ENCODE results near the gene FES.
"Not testable (repeated sequence)": the region's sequence is repeated elsewhere in the genome, so short reads cannot be mapped to it uniquely, and the experiment has no call there.

The FES gene

GRCh38 chr15:90915808-90916440 is 31.6 kb downstream of the FES start:
- H3K36me3 ChIP-seq (ENCODE audit: insufficient read depth, low read length), result peaks cover 76% of the 10 kb centered on the region
- no peaks in the 10 kb centered on the region for H3K4me1 ChIP-seq (ENCODE audit: insufficient read depth, low read length)
- no peaks in the 10 kb centered on the region for H3K27me3 ChIP-seq (ENCODE audit: insufficient read depth, low read length)
- no peaks in the 10 kb centered on the region for H3K9me3 ChIP-seq (ENCODE audit: low read length)
- no peak overlapping the region for H3K4me3 ChIP-seq (ENCODE audit: low read length)
- no peak overlapping the region for H2AFZ ChIP-seq (ENCODE audit: low read depth, low read length)

- Histone ChIP-seq H2AFZ (ENCODE audit: low read depth, low read length) (no peak overlapping the region), H3K4me3 (ENCODE audit: low read length) (no peak overlapping the region), H3K36me3 (ENCODE audit: insufficient read depth, low read length) (peaks cover 76% of the 10 kb centered on the region), H3K27me3 (ENCODE audit: insufficient read depth, low read length) (no peaks in the 10 kb centered on the region), H3K9me3 (ENCODE audit: low read length) (no peaks in the 10 kb centered on the region), H3K4me1 (ENCODE audit: insufficient read depth, low read length) (no peaks in the 10 kb centered on the region)
These were observed 32.2 kb downstream of the FES start for GRCh38 chr15:90916461-90916860.

DNA sequence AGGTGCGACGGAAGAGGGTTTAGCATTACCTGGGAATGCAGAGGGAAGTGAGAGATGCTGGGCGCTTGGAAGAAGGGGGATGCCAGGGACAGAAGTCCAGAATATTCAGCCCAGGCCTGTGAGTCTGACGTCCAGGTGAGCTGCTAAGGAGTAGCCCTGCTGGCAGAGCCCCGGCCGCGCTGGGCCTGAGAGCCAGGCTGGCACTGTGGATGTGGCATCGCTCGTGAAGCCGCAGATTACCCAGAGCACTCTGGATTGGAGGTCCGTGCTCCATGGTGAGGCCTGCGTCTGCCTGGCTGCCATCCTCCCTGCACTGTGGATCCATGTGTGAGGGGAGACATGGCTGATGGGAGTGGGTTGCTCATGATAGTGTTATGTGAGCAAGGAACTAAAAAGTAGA is 33.3 kb downstream of the FES start:
- H3K27me3 ChIP-seq (ENCODE audit: insufficient read depth, low read length), result no peaks in the 10 kb centered on the region
- no peaks in the 10 kb centered on the region for H3K4me1 ChIP-seq (ENCODE audit: insufficient read depth, low read length)
- peaks cover 65% of the 10 kb centered on the region for H3K36me3 ChIP-seq (ENCODE audit: insufficient read depth, low read length)

GRCh38 chr15:90918034-90918788 is 33.9 kb downstream of the FES start:
- Histone ChIP-seq H3K36me3 (ENCODE audit: insufficient read depth, low read length) (peaks cover 59% of the 10 kb centered on the region), H3K27me3 (ENCODE audit: insufficient read depth, low read length) (no peaks in the 10 kb centered on the region), H3K4me1 (ENCODE audit: insufficient read depth, low read length) (no peaks in the 10 kb centered on the region), H3K4me3 (ENCODE audit: low read length) (no peak overlapping the region), H3K9me3 (ENCODE audit: low read length) (no peaks in the 10 kb centered on the region), H2AFZ (ENCODE audit: low read depth, low read length) (no peak overlapping the region)

More for the DNA sequence above, 33.3 kb downstream of the FES start:
- Histone ChIP-seq H2AFZ (ENCODE audit: low read depth, low read length) (no peak overlapping the region), H3K4me3 (ENCODE audit: low read length) (no peak overlapping the region), H3K9me3 (ENCODE audit: low read length) (no peaks in the 10 kb centered on the region)

GRCh38 chr15:90918835-90919234 is 34.5 kb downstream of the FES start:
- peaks cover 53% of the 10 kb centered on the region for H3K36me3 ChIP-seq (ENCODE audit: insufficient read depth, low read length)

DNA sequence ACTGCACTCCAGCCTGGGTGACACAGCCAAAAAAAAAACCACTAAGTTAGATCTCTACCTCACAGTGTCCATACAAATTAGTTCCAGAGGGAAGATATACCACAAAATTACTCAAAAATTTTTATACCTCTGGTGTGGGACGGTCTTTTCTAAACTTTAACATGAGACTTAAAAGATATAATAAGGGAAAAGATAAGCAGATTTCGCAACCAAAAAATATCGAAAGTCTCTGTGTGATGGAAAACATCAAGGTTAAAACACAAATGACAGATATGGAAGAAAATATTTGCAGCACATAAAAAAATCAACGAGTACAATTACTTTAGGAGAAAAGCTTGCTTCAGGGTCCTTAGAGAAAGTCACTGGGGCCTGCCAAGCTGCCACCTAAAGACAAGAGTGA is 37.6 kb downstream of the FES start:
- no peaks in the 10 kb centered on the region for H3K27me3 ChIP-seq (ENCODE audit: insufficient read depth, low read length)
- H3K36me3 ChIP-seq (ENCODE audit: insufficient read depth, low read length), result peaks cover 37% of the 10 kb centered on the region
- no peak overlapping the region for H3K4me3 ChIP-seq (ENCODE audit: low read length)
- H2AFZ ChIP-seq (ENCODE audit: low read depth, low read length), result no peak overlapping the region
- H3K9me3 ChIP-seq (ENCODE audit: low read length), result no peaks in the 10 kb centered on the region
- H3K4me1 ChIP-seq (ENCODE audit: insufficient read depth, low read length), result no peaks in the 10 kb centered on the region

More at GRCh38 chr15:90918835-90919234, 34.5 kb downstream of the FES start:
- Histone ChIP-seq H2AFZ (ENCODE audit: low read depth, low read length) (no peak overlapping the region), H3K4me3 (ENCODE audit: low read length) (no peak overlapping the region), H3K4me1 (ENCODE audit: insufficient read depth, low read length) (no peaks in the 10 kb centered on the region), H3K9me3 (ENCODE audit: low read length) (no peaks in the 10 kb centered on the region), H3K27me3 (ENCODE audit: insufficient read depth, low read length) (no peaks in the 10 kb centered on the region)

- not testable (repeated sequence) for H3K4me3 ChIP-seq (ENCODE audit: low read length); H3K4me1 ChIP-seq (ENCODE audit: insufficient read depth, low read length); H3K9me3 ChIP-seq (ENCODE audit: low read length); H2AFZ ChIP-seq (ENCODE audit: low read depth, low read length); H3K27me3 ChIP-seq (ENCODE audit: insufficient read depth, low read length)
- peaks cover 28% of the 10 kb centered on the region for H3K36me3 ChIP-seq (ENCODE audit: insufficient read depth, low read length)
These were observed 38.5 kb downstream of the FES start for GRCh38 chr15:90922712-90923322.

DNA sequence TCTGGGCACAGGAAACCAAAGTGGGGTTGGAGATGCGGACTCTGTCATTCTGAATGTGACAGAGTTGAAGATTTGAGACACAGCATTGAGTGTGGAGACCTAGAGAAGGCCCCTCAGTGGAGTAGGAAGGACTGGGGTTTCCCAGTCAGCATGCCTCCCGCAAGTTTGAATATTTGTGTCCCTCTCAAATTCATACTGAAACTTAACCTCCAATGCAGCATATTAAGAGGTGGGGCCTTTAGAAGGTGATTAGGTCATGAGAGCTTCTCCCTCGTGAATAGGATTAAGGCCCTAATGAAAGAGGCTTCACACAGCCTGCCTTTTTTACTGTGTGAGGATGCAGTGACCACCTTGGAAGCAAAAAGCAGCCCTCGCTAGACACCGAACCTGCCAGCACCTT is 40.1 kb downstream of the FES start:
- Histone ChIP-seq H3K36me3 (ENCODE audit: insufficient read depth, low read length) (peaks cover 18% of the 10 kb centered on the region), H3K4me1 (ENCODE audit: insufficient read depth, low read length) (no peaks in the 10 kb centered on the region), H3K27me3 (ENCODE audit: insufficient read depth, low read length) (no peaks in the 10 kb centered on the region), H3K9me3 (ENCODE audit: low read length) (no peaks in the 10 kb centered on the region), H3K4me3 (ENCODE audit: low read length) (no peak overlapping the region), H2AFZ (ENCODE audit: low read depth, low read length) (no peak overlapping the region)

GRCh38 chr15:90926766-90927165 is 42.5 kb downstream of the FES start:
- H3K36me3 ChIP-seq (ENCODE audit: insufficient read depth, low read length); H3K4me1 ChIP-seq (ENCODE audit: insufficient read depth, low read length); H2AFZ ChIP-seq (ENCODE audit: low read depth, low read length); H3K27me3 ChIP-seq (ENCODE audit: insufficient read depth, low read length); H3K4me3 ChIP-seq (ENCODE audit: low read length); H3K9me3 ChIP-seq (ENCODE audit: low read length): not testable (repeated sequence)

GRCh38 chr15:90928106-90928505 is 43.8 kb downstream of the FES start:
- H3K4me1 ChIP-seq (ENCODE audit: insufficient read depth, low read length), result peaks cover 12% of the 10 kb centered on the region
- not testable (repeated sequence) for H3K36me3 ChIP-seq (ENCODE audit: insufficient read depth, low read length); H3K4me3 ChIP-seq (ENCODE audit: low read length); H3K9me3 ChIP-seq (ENCODE audit: low read length); H3K27me3 ChIP-seq (ENCODE audit: insufficient read depth, low read length); H2AFZ ChIP-seq (ENCODE audit: low read depth, low read length)

- Histone ChIP-seq H2AFZ (ENCODE audit: low read depth, low read length) (no peak overlapping the region), H3K27me3 (ENCODE audit: insufficient read depth, low read length) (no peaks in the 10 kb centered on the region), H3K4me1 (ENCODE audit: insufficient read depth, low read length) (peaks cover 17% of the 10 kb centered on the region), H3K4me3 (ENCODE audit: low read length) (no peak overlapping the region), H3K9me3 (ENCODE audit: low read length) (no peaks in the 10 kb centered on the region), H3K36me3 (ENCODE audit: insufficient read depth, low read length) (no peaks in the 10 kb centered on the region)
These were observed 45.1 kb downstream of the FES start for GRCh38 chr15:90929246-90930019.

GRCh38 chr15:90930861-90931574 is 46.7 kb downstream of the FES start:
- no peak overlapping the region for H2AFZ ChIP-seq (ENCODE audit: low read depth, low read length)
- H3K4me3 ChIP-seq (ENCODE audit: low read length), result peak overlapping the region; percentile 62

DNA sequence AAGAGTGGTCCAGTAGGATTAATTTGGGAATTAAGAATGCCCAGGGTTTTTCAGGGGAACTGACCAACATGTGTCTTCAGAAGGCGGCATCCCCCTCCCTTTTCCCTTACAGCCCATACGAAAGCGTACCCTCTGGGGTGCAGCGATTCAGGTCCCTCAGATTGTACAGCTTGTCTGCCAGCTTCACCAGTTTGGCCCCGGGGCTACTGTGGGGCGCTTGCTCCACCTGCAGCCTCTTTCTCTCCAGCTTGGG is 47.2 kb downstream of the FES start:
- Histone ChIP-seq H3K4me1 (ENCODE audit: insufficient read depth, low read length) (peaks cover 32% of the 10 kb centered on the region), H3K9me3 (ENCODE audit: low read length) (no peaks in the 10 kb centered on the region), H3K36me3 (ENCODE audit: insufficient read depth, low read length) (no peaks in the 10 kb centered on the region), H2AFZ (ENCODE audit: low read depth, low read length) (no peak overlapping the region), H3K4me3 (ENCODE audit: low read length) (peak overlapping the region; percentile 62), H3K27me3 (ENCODE audit: insufficient read depth, low read length) (no peaks in the 10 kb centered on the region)

More at GRCh38 chr15:90930861-90931574, 46.7 kb downstream of the FES start:
- Histone ChIP-seq H3K36me3 (ENCODE audit: insufficient read depth, low read length) (no peaks in the 10 kb centered on the region), H3K27me3 (ENCODE audit: insufficient read depth, low read length) (no peaks in the 10 kb centered on the region), H3K9me3 (ENCODE audit: low read length) (no peaks in the 10 kb centered on the region), H3K4me1 (ENCODE audit: insufficient read depth, low read length) (peaks cover 28% of the 10 kb centered on the region)

All from neuron (in vitro differentiated cells).